HL-60 (cell line): ENCODE data around the gene DDX47.

Experiments used
- GABPA ChIP-seq: IDR thresholded peaks from 2 replicates; pipeline ENCODE4 v1.6.1; 2012; ENCODE audit warnings: low read depth
- POLR2AphosphoS5 ChIP-seq: IDR thresholded peaks from 2 replicates; pipeline ENCODE4 v1.6.1; 2012; ENCODE audit warnings: low read depth
- REST ChIP-seq: IDR thresholded peaks from 2 replicates; pipeline ENCODE4 v1.6.1; 2012; ENCODE audit warnings: low read depth; ENCODE audit not compliant: insufficient replicate concordance
- SPI1 ChIP-seq: IDR thresholded peaks from 2 replicates; pipeline ENCODE4 v1.6.1; 2012; ENCODE audit warnings: low read depth, mild to moderate bottlenecking, borderline replicate concordance
- TF ChIP-seq, protein P1 (sequence below): IDR thresholded peaks from one replicate; pipeline ENCODE4 v1.5.1; 2011; ENCODE audit warnings: low read length, control low read depth, inconsistent platforms; ENCODE audit not compliant: insufficient read depth

DNA sequence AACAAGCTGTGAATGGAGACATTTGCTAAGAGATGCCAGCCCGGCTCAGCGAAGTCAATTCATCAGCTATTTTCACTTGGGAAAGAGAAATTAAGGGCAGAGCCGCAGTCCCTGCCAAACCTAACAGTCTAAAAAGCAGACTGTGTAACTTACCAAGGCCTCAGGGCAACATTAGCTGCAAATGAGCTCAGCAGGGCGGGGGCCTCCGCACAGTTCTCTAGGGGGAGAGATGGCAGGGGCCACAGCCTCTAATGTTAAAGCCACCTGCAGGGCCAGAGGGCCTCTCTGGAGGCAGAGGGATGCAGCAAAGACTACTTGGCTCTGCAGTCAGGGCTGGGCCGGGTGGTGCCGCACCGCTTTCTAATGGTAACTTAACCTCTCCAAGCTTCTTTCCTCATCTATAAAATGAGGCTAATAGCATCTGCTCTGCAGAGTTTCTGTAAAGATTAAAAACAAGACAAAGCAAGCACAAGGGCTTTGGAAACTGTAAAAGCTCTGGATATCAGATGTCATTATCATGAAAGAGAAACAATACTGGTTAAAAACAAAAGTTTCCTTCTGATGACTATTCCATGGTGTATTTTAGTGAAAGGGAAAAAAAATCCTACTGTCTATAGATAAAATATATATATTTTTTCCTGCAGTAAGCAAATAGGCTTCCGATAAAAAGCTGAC is 64.8 kb downstream of the DDX47 start:
- TF ChIP-seq, protein P1, sequence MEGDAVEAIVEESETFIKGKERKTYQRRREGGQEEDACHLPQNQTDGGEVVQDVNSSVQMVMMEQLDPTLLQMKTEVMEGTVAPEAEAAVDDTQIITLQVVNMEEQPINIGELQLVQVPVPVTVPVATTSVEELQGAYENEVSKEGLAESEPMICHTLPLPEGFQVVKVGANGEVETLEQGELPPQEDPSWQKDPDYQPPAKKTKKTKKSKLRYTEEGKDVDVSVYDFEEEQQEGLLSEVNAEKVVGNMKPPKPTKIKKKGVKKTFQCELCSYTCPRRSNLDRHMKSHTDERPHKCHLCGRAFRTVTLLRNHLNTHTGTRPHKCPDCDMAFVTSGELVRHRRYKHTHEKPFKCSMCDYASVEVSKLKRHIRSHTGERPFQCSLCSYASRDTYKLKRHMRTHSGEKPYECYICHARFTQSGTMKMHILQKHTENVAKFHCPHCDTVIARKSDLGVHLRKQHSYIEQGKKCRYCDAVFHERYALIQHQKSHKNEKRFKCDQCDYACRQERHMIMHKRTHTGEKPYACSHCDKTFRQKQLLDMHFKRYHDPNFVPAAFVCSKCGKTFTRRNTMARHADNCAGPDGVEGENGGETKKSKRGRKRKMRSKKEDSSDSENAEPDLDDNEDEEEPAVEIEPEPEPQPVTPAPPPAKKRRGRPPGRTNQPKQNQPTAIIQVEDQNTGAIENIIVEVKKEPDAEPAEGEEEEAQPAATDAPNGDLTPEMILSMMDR = no peak
- TF ChIP-seq POLR2AphosphoS5 = no peak
- TF ChIP-seq REST = no peak
- TF ChIP-seq GABPA = no peak
- TF ChIP-seq SPI1 = no peak
